Measurements from ENCODE around the gene ADAP1. TPM values are rescaled to one million over a fixed set of nuclear protein-coding genes. Genes with fewer than 3 reads are reported as not detected.
A peak's percentile ranks its signal among the peaks of the same experiment; 100 is the strongest.

The ADAP1 gene
- total and polyA plus RNA-seq, 2 of the 13 experiments (the other 11 are each of a cell fraction or from before 2014, with no cell fraction given): 10.5 to 24.6 TPM

GRCh38 chr7:960269-960871 lies 5.9 kb upstream of the ADAP1 start (continued):
- TF ChIP-seq HIVEP1 (CRISPR knock-in tag; IDR thresholded peaks at IDR 0.05): peak; percentile 38; the same call in 1 of the 2 replicates
- no peak for TF ChIP-seq NFRKB (IDR thresholded peaks at IDR 0.05)
- TF ChIP-seq CHD2 (IDR thresholded peaks at IDR 0.05; ENCODE audit: low read depth, low read length): 0 out of 2 replicates have a peak, but pooled peaks have one; percentile 52
- TF ChIP-seq ZNF318 (CRISPR knock-in tag; IDR thresholded peaks at IDR 0.05): no peak
- TF ChIP-seq, protein P1, sequence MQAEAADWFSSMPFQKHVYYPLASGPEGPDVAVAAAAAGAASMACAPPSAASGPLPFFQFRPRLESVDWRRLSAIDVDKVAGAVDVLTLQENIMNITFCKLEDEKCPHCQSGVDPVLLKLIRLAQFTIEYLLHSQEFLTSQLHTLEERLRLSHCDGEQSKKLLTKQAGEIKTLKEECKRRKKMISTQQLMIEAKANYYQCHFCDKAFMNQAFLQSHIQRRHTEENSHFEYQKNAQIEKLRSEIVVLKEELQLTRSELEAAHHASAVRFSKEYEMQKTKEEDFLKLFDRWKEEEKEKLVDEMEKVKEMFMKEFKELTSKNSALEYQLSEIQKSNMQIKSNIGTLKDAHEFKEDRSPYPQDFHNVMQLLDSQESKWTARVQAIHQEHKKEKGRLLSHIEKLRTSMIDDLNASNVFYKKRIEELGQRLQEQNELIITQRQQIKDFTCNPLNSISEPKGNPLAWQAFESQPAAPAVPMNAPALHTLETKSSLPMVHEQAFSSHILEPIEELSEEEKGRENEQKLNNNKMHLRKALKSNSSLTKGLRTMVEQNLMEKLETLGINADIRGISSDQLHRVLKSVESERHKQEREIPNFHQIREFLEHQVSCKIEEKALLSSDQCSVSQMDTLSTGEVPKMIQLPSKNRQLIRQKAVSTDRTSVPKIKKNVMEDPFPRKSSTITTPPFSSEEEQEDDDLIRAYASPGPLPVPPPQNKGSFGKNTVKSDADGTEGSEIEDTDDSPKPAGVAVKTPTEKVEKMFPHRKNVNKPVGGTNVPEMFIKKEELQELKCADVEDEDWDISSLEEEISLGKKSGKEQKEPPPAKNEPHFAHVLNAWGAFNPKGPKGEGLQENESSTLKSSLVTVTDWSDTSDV (CRISPR knock-in tag; IDR thresholded peaks at IDR 0.05): no peak
- 0 out of 2 replicates have a peak, but pooled peaks have one; percentile 60 for TF ChIP-seq ZSCAN21 (CRISPR knock-in tag; IDR thresholded peaks at IDR 0.05; ENCODE audit: borderline replicate concordance)
- no peak for TF ChIP-seq EHMT2 (IDR thresholded peaks at IDR 0.05; ENCODE audit: borderline replicate concordance, low read depth, low read length)
- TF ChIP-seq DNMT3B (CRISPR knock-in tag; conservative IDR thresholded peaks at IDR 0.05): no peak
- TF ChIP-seq MTERF4 (CRISPR knock-in tag; IDR thresholded peaks at IDR 0.05): no peak
- TF ChIP-seq ZNF572 (CRISPR knock-in tag; IDR thresholded peaks at IDR 0.05): no peak
- no peak for TF ChIP-seq PLRG1 (conservative IDR thresholded peaks at IDR 0.05)
